GM21447 (cell line): ENCODE measurements around the gene KCNA3.
A peak's percentile ranks its signal among the peaks of the same experiment; 100 is the strongest.
"Not testable (repeated sequence)": the region's sequence is repeated elsewhere in the genome, so short reads cannot be mapped to it uniquely, and the experiment has no call there.

Source experiments
- ATAC-seq: cut with Tn5 transposase; IDR thresholded peaks from one replicate; pipeline ENCODE4 v1.9.1; 2021; ENCODE audit not compliant: unreplicated experiment

Gene KCNA3

GRCh38 chr1:110680036-110680735, 5.4 kb upstream of the KCNA3 start:
- no peak for ATAC-seq

DNA sequence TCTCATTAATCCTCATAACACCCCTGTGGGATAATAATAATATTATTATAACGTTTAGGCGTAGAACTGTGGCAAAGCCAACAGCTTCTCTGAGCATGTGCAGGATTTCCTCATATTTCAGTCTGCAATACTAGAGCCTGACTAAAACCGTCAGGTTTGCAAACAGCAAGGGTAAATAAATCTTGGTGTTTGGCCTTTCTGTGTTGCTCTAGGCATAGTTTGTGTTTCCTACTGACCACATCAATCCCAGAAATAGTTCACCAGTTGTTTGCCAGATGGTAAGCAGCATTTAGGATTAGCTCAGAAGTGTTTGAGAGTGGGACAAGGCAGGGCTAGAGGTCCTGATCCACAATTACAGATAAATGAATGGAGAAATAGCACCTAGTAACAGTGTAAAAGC, 2.8 kb upstream of the KCNA3 start:
- ATAC-seq: no peak

DNA sequence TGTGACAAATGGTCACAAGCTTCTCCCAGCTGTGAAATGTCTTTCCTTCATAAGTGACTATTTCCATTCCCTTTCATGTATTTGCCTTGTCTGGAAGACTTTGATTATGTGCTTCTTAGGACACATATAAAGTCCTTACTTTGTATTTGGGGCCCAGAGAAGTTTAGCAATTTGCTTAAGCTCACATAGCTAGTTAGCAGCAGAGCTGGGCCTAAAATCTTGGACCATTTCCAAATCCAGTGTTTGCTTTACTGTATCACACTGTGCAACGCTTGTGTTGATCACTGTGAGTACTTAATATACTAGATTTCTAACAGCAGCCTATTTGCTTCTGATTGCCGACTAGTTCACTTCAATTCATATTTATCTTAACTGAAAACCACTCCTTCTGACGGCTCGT, 2.2 kb upstream of the KCNA3 start:
- no peak for ATAC-seq

GRCh38 chr1:110675060-110675791, 486 bp upstream of the KCNA3 start:
- ATAC-seq: no peak

GRCh38 chr1:110673805-110674336, 869 bp downstream of the KCNA3 start:
- no peak for ATAC-seq

- no peak for ATAC-seq
Measured at GRCh38 chr1:110673197-110673701, 1.5 kb downstream of the KCNA3 start.

DNA sequence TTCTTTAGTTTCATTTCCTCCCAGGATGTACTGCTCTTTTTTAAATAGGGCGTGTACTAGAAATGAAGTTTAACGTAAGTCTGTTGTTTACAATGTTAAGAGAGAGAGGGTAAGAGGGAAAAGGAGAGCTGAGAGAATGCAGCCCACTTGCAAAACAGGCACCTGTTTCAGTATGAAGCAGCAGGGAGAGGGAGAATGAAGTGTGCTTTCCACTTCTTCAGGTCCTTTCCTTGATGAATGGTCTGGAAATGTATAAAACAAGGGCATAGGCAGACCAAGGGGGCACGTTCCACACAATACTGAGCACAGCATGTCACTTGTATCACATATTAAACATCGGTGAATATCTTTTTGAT, 2.0 kb downstream of the KCNA3 start:
- peak; percentile 50 for ATAC-seq

- ATAC-seq: no peak
Measured at GRCh38 chr1:110672001-110672752, 2.6 kb downstream of the KCNA3 start.

DNA sequence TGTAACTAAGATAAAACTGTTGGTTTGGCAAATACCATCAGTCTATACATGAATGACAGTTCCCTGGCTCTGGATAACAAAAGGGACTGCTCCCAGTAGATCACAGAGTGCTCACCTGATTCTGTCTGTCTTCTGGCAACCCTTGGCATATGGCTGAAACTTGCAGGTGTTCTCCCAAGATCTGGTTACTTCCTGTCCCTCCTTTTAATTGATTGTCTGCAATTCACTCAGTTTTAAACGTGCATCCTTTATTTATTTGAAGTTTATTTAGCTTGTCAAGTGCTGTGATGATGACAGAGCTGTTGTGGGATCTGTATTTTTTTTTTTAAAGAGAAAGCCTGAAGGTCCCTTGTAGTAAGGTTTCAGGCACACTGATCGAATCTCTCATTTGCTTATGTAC, 3.4 kb downstream of the KCNA3 start:
- ATAC-seq: no peak

DNA sequence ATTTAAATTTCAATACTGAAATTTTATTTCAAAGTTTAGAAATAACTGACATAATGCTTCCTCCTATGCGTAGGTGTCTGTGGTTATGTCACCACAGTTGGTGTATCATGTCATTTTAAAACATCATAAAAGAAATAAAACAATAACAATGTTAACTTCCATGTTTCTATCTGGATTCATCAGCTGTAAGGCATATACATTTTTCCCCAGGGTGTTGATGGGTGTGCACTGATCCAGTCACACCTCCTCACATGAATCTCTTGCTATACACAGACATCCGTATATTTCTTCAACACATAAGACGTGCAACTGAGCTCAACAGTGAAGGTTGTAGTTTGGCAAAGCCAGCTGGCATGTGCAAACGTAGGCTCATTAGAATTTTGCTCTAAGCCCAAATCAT, 6.2 kb downstream of the KCNA3 start:
- ATAC-seq: no peak

GRCh38 chr1:110667776-110668175, 7.0 kb downstream of the KCNA3 start:
- ATAC-seq: no peak

GRCh38 chr1:110663241-110663640, 11.5 kb downstream of the KCNA3 start:
- no peak for ATAC-seq

DNA sequence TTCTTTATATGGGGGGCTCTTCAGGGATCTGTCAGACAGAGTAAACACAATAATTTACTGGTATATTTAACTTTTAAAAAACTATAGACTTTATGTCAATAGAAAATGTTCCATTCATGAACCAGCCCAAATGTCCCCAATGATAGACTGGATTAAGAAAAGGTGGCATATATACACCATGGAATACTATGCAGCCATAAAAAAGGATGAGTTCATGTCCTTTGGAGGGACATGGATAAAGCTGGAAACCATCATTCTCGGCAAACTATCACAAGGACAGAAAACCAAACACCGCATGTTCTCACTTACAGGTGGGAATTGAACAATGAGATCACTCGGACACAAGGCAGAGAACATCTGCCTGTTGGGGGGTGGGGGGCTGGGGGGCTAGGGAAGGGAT, 15.2 kb downstream of the KCNA3 start:
- not testable (repeated sequence) for ATAC-seq

DNA sequence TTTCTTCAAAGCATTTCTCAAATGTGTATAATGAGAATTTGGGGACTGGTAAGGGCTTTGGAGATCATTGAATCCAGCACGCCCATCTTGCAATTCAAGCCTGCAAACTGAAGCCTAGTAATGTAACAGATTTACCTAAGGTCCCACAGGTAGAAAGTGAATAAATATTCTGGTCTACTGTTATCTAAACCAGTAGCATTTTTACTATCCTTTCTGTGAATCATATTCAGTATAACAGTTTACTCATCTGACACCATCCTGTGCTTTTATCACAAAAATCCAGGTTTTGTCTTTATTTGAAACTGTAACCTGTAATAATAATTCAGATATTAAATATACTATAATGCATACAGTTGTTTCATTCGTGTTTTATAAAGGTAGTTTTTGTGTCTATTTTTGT, 17.4 kb downstream of the KCNA3 start:
- ATAC-seq: no peak

- ATAC-seq: no peak
Measured at GRCh38 chr1:110650609-110651008, 24.1 kb downstream of the KCNA3 start.

DNA sequence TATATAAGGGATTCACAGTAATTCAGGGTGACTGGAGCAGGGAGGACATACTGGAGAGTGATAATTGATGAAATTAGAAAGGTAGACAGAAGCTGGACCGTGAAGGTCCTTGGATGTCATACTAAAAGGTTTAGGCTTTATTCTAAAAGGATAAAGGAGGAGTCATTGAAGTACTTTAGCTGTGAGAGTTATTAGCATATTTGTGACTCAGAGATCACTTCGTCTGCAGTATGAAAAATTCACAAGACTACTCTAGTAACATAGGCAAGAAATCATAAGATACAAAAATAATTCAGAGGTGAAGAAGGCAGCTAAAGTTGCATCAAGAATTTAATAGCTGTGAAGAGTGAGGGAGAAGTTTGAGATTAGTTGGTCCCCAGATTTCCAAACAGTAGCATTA, 26.3 kb downstream of the KCNA3 start:
- ATAC-seq: no peak

DNA sequence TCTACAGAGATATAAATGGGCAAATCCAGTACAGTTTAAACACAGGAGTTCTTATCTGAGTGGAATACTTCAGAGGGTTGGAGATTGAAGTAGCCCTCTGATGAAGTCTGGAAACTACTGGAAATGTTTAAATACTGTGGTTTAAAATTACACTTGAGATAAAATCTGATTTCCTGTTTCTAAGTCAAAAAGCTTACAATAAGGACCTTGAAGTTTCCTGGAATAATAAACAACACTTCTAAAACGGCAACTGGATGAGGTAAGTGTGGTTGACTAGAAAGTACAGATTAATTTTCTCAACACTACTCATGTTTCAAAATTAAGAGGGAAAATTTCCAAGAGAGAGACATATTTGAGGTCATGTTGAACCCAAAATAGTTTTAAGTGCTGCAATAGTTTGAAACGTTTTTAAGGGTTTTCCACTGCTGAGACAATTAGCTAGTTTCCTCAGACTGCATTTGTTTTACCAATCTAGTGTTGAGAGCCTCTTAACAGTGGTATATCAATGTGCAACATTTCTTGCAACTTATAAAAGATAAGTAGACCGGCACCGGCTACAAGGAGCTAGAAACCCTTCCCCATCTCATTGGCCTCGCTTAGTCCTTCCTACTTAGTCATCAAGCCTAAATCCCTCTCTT, 27.4 kb downstream of the KCNA3 start:
- no peak for ATAC-seq

GRCh38 chr1:110645821-110646735, 28.7 kb downstream of the KCNA3 start:
- ATAC-seq: no peak

DNA sequence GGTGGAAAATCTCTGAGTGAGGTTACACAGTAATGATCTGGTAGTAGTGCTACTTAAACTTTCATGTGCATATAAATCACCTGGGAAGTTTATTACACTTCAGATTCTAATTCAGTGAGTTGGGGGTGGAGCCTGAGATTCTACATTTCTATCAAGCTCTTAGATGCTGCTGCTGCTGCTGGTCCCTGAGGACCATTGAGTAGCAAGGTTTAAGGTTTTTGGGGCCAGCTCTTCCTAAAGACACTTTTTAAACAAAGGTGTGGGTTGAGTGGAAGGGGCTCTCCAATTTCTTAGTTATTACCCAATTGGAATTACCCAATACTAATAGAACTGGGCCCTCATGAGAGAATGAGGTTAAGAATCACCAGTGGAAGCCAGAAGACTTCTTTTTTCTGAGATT, 29.5 kb downstream of the KCNA3 start:
- ATAC-seq: no peak

GRCh38 chr1:110643879-110644472, 30.8 kb downstream of the KCNA3 start:
- no peak for ATAC-seq
